Melanocyte of skin (primary cell): ENCODE data around the gene CDK5R1. TPM values are rescaled to one million over a fixed set of nuclear protein-coding genes. Genes with fewer than 3 reads are reported as not detected.

Experiments
- small RNA-seq, 2 donors: library from RNA; depleted of rRNA; stranded (forward); fragments of <200 nt; gene quantifications; one replicate each; pipeline ENCODE3, GENCODE V24; 2012
- total RNA-seq, 2 donors: library from RNA; depleted of rRNA; stranded (reverse); fragments of >200 nt; gene quantifications; 2 replicates each; pipeline ENCODE4 v1.2.3, GENCODE V29; 2012

Gene CDK5R1
- total RNA-seq = 10 to 100 TPM in 1 of 2 donors, 1 to 10 TPM in 1; 5.2 to 16.0 TPM

GRCh38 chr17:32486701-32487472 lies at the start of gene CDK5R1:
TSS of gene CDK5R1 (plus strand) at chr17:32486993. CDS start at chr17:32487621, 628 bp downstream.

GRCh38 chr17:32444301-32445073 lies 42.3 kb upstream of the CDK5R1 start, which contains the start of gene PSMD11:
TSS of gene PSMD11 (plus strand) at chr17:32444510. CDS start at chr17:32444524, 14 bp downstream.

Small RNAs within 50 kb of the gene (small RNA-seq; reads per million reads assigned to genes)
- gene RF00019 = 0 reads per million in 2 donors

Other genes with a start within 250 kb of the CDK5R1 start
- gene RHBDL3, start 221.2 kb upstream of the CDK5R1 start, total RNA-seq = under 1 TPM; 0.33 to 0.34 TPM
- gene C17orf75, start 144.8 kb upstream of the CDK5R1 start, total RNA-seq = 10 to 100 TPM; 11.7 to 13.4 TPM
- 100 to 1,000 TPM; 103 to 149 TPM for gene ZNF207, start 136.8 kb upstream of the CDK5R1 start, total RNA-seq
- gene PSMD11, start 42.5 kb upstream of the CDK5R1 start, total RNA-seq = 100 to 1,000 TPM in 1 of 2 donors, 10 to 100 TPM in 1; 95.0 to 147 TPM